BLaER1 treated with 17β-estradiol and CSF1 and Interleukin-3, amounts not matched to agents 10 nM and 100 nM (cell line): Measurements from ENCODE around the gene UCP3.

Experiments used
- H3K27ac ChIP-seq, 11 experiments: shearing (Covaris generic); formaldehyde crosslinking; 2 replicates each; pipeline ENCODE4 v1.8.1; 2022
- H3K27me3 ChIP-seq, 11 experiments: shearing (Covaris generic); formaldehyde crosslinking; 2 replicates each; pipeline ENCODE4 v1.8.1; 2022
- H3K36me3 ChIP-seq, 11 experiments: shearing (Covaris generic); formaldehyde crosslinking; 2 replicates each; pipeline ENCODE4 v1.8.1; 2022
- H3K4me1 ChIP-seq, 10 experiments: shearing (Covaris generic); formaldehyde crosslinking; 2 replicates each; pipeline ENCODE4 v1.8.1; 2022
- H3K4me2 ChIP-seq, 11 experiments: shearing (Covaris generic); formaldehyde crosslinking; 2 replicates each; pipeline ENCODE4 v1.8.1; 2022
- H3K4me3 ChIP-seq, 10 experiments: shearing (Covaris generic); formaldehyde crosslinking; 2 replicates each; pipeline ENCODE4 v1.8.1; 2022
- H3K9ac ChIP-seq, 11 experiments: shearing (Covaris generic); formaldehyde crosslinking; 2 replicates each; pipeline ENCODE4 v1.8.1; 2022
- H3K9me3 ChIP-seq, 11 experiments: shearing (Covaris generic); formaldehyde crosslinking; replicated peaks in 1 of 11; 2 replicates each; pipeline ENCODE4 v1.8.1; 2022
- H4K20me1 ChIP-seq, 11 experiments: shearing (Covaris generic); formaldehyde crosslinking; 2 replicates each; pipeline ENCODE4 v1.8.1; 2022
- Cebpa-rat ChIP-seq, 11 experiments: shearing (Covaris generic); IDR thresholded peaks; 2 replicates each; pipeline ENCODE4 v1.8.1; 2022

UCP3 gene

GRCh38 chr11:74013141-74013540 is 4.3 kb upstream of the UCP3 start:
- Histone ChIP-seq H3K36me3 (peaks cover 8 to 57% (median 41%) of the 10 kb centered on the region in 11 experiments; a peak in 20 of 22 replicates), H3K4me2 (peak overlapping the region in 9 of 11 experiments; percentile 15 to 74 (median 63); a peak in 10 of 22 replicates)
- TF ChIP-seq Cebpa-rat (IDR thresholded peaks at IDR 0.05) = no peak

GRCh38 chr11:74012074-74012809 is 3.4 kb upstream of the UCP3 start:
- peak overlapping the region; percentile 32 to 77 (median 54); a peak in 18 of 22 replicates for H3K27ac ChIP-seq
- peak overlapping the region; percentile 47 to 79 (median 67) for H3K4me2 ChIP-seq
- no peaks in the 10 kb centered on the region for H3K27me3 ChIP-seq
- peaks cover 70 to 88% (median 78%) of the 10 kb centered on the region in 10 experiments for H3K4me1 ChIP-seq
- peak overlapping the region in 5 of 11 experiments; percentile 4 to 58 (median 40); a peak in 4 of 22 replicates for H3K9ac ChIP-seq
- no peak overlapping the region for H3K4me3 ChIP-seq
- H4K20me1 ChIP-seq = no peaks in the 10 kb centered on the region
- H3K36me3 ChIP-seq = peaks cover 8 to 48% (median 33%) of the 10 kb centered on the region in 11 experiments; a peak in 20 of 22 replicates
- no peaks in the 10 kb centered on the region for H3K9me3 ChIP-seq
- no peak for TF ChIP-seq Cebpa-rat (IDR thresholded peaks at IDR 0.05)

More at GRCh38 chr11:74013141-74013540, 4.3 kb upstream of the UCP3 start:
- Histone ChIP-seq H3K9me3 (no peaks in the 10 kb centered on the region), H3K9ac (no peak overlapping the region), H3K27me3 (no peaks in the 10 kb centered on the region), H3K4me3 (no peak overlapping the region), H3K27ac (peak overlapping the region in 7 of 11 experiments; percentile 35 to 72 (median 54); a peak in 7 of 22 replicates), H4K20me1 (no peaks in the 10 kb centered on the region), H3K4me1 (peaks cover 68 to 96% (median 79%) of the 10 kb centered on the region in 10 experiments)

- Histone ChIP-seq H3K4me3 (no peak overlapping the region), H3K9me3 (no peaks in the 10 kb centered on the region), H3K4me1 (peaks cover 70 to 84% (median 78%) of the 10 kb centered on the region in 10 experiments), H3K9ac (peak overlapping the region in 7 of 11 experiments; percentile 2 to 59 (median 40); a peak in 9 of 22 replicates), H4K20me1 (no peaks in the 10 kb centered on the region), H3K27me3 (no peaks in the 10 kb centered on the region), H3K4me2 (peak overlapping the region; percentile 47 to 79 (median 67)), H3K36me3 (peaks cover 5 to 40% (median 25%) of the 10 kb centered on the region in 11 experiments; a peak in 20 of 22 replicates), H3K27ac (peak overlapping the region; percentile 39 to 77 (median 61); a peak in 21 of 22 replicates)
- TF ChIP-seq Cebpa-rat (IDR thresholded peaks at IDR 0.05) = peak in 1 of 11 experiments; percentile 68; a peak in 2 of 22 replicates
Observed at GRCh38 chr11:74011360-74012073, 2.6 kb upstream of the UCP3 start.

GRCh38 chr11:74010306-74011300 is 1.7 kb upstream of the UCP3 start:
- Histone ChIP-seq H3K4me2 (peak overlapping the region; percentile 47 to 79 (median 67)), H3K4me3 (no peak overlapping the region), H3K9ac (peak overlapping the region in 7 of 11 experiments; percentile 2 to 59 (median 40); a peak in 5 of 22 replicates), H3K36me3 (peaks cover 0 to 31% (median 17%) of the 10 kb centered on the region in 11 experiments; a peak in 18 of 22 replicates), H3K27me3 (no peaks in the 10 kb centered on the region), H3K27ac (peak overlapping the region; percentile 39 to 77 (median 61); a peak in 21 of 22 replicates), H3K9me3 (no peaks in the 10 kb centered on the region), H3K4me1 (peaks cover 70 to 77% (median 73%) of the 10 kb centered on the region in 10 experiments), H4K20me1 (no peaks in the 10 kb centered on the region)
- no peak for TF ChIP-seq Cebpa-rat (IDR thresholded peaks at IDR 0.05)

- Histone ChIP-seq H3K4me2 (peak overlapping the region; percentile 47 to 79 (median 67); a peak in 15 of 22 replicates), H3K27ac (peak overlapping the region in 5 of 11 experiments; percentile 6 to 67 (median 51); a peak in 7 of 22 replicates), H3K9ac (no peak overlapping the region), H3K9me3 (no peaks in the 10 kb centered on the region), H4K20me1 (no peaks in the 10 kb centered on the region), H3K27me3 (no peaks in the 10 kb centered on the region), H3K36me3 (peaks cover 0 to 30% (median 17%) of the 10 kb centered on the region in 11 experiments; a peak in 17 of 22 replicates), H3K4me3 (no peak overlapping the region), H3K4me1 (peaks cover 62 to 72% (median 66%) of the 10 kb centered on the region in 10 experiments)
- TF ChIP-seq Cebpa-rat (IDR thresholded peaks at IDR 0.05) = no peak
Observed at GRCh38 chr11:74009675-74010305, 905 bp upstream of the UCP3 start.

GRCh38 chr11:74009230-74009547 is 304 bp upstream of the UCP3 start:
- no peak for TF ChIP-seq Cebpa-rat (IDR thresholded peaks at IDR 0.05)
- H3K36me3 ChIP-seq = peaks cover 0 to 29% (median 17%) of the 10 kb centered on the region in 11 experiments; a peak in 17 of 22 replicates
- H3K4me2 ChIP-seq = peak overlapping the region; percentile 43 to 69 (median 59)
- no peak overlapping the region for H3K9ac ChIP-seq
- no peaks in the 10 kb centered on the region for H3K9me3 ChIP-seq
- H3K4me3 ChIP-seq = no peak overlapping the region
- H3K27ac ChIP-seq = peak overlapping the region in 1 of 11 experiments; percentile 20; a peak in 2 of 22 replicates
- H3K4me1 ChIP-seq = peaks cover 56 to 66% (median 60%) of the 10 kb centered on the region in 10 experiments
- H4K20me1 ChIP-seq = no peaks in the 10 kb centered on the region
- H3K27me3 ChIP-seq = no peaks in the 10 kb centered on the region

GRCh38 chr11:74007691-74008372 is 1.1 kb downstream of the UCP3 start:
- Histone ChIP-seq H3K27ac (peak overlapping the region in 4 of 11 experiments; percentile 6 to 32 (median 16); a peak in 5 of 22 replicates), H3K9ac (peak overlapping the region in 1 of 11 experiments; percentile 48; a peak in 1 of 22 replicates), H3K36me3 (peaks cover 0 to 29% (median 18%) of the 10 kb centered on the region in 11 experiments; a peak in 15 of 22 replicates), H3K4me2 (peak overlapping the region; percentile 43 to 69 (median 59); a peak in 17 of 22 replicates), H3K4me3 (no peak overlapping the region), H3K27me3 (no peaks in the 10 kb centered on the region), H3K4me1 (peaks cover 46 to 54% (median 49%) of the 10 kb centered on the region in 10 experiments), H4K20me1 (no peaks in the 10 kb centered on the region), H3K9me3 (no peaks in the 10 kb centered on the region)
- TF ChIP-seq Cebpa-rat (IDR thresholded peaks at IDR 0.05) = no peak
